SK-N-MC (cell line): ENCODE measurements around the gene AADACL4.

Source experiments
- DNase-seq: peaks from one replicate; pipeline ENCODE4 v3.0.0-alpha.2; 2011; ENCODE audit warnings: low read depth, low spot score
- H3K27ac ChIP-seq: fragments of 200-600 bp; sonication (generic); 2 replicates; pipeline ENCODE4 v1.5.1; 2016; ENCODE audit warnings: mixed run types
- H3K36me3 ChIP-seq: fragments of 200-600 bp; sonication (generic); 2 replicates; pipeline ENCODE4 v1.6.1; 2017; ENCODE audit warnings: antibody characterized with exemption, low read length, mixed read lengths; ENCODE audit not compliant: insufficient read depth
- H3K4me3 ChIP-seq: fragments of 200-600 bp; sonication (generic); 2 replicates; pipeline ENCODE4 v1.5.1; 2016
- H3K9ac ChIP-seq: fragments of 200-600 bp; sonication (generic); 2 replicates; pipeline ENCODE4 v1.8.0; 2017; ENCODE audit warnings: mixed run types, mixed read lengths; ENCODE audit not compliant: insufficient read length
- H3K9me3 ChIP-seq: fragments of 200-600 bp; sonication (generic); 2 replicates; pipeline ENCODE4 v1.6.1; 2017; ENCODE audit warnings: low read depth, mild to moderate bottlenecking, antibody characterized with exemption, low read length, moderate library complexity, mixed read lengths
- EZH2 ChIP-seq: fragments of 200-600 bp; sonication (generic); IDR thresholded peaks from one replicate; pipeline ENCODE4 v1.6.1; 2017; ENCODE audit warnings: antibody characterized with exemption
- FOXP2 ChIP-seq: optimal IDR thresholded peaks from 2 replicates; pipeline ENCODE3; 2011; ENCODE audit warnings: mild to moderate bottlenecking, moderate library complexity; ENCODE audit not compliant: insufficient read depth; ENCODE audit errors: extremely low read length, control extremely low read depth
- POLR2AphosphoS5 ChIP-seq: IDR thresholded peaks from 2 replicates; pipeline ENCODE4 v1.6.1; 2012; ENCODE audit warnings: mild to moderate bottlenecking, low read depth, low read length, borderline replicate concordance

Gene AADACL4

GRCh38 chr1:12629985-12630760, 13.7 kb upstream of the AADACL4 start:
- no peaks in the 10 kb centered on the region for H3K9me3 ChIP-seq
- TF ChIP-seq POLR2AphosphoS5 (no peak), EZH2 (no peak), FOXP2 (no peak)
- H3K9ac ChIP-seq: no peak overlapping the region
- no peaks in the 10 kb centered on the region for H3K36me3 ChIP-seq
- no peak overlapping the region for H3K27ac ChIP-seq
- no peak for DNase-seq
- H3K4me3 ChIP-seq: no peak overlapping the region

- Histone ChIP-seq H3K27ac (no peak overlapping the region), H3K36me3 (no peaks in the 10 kb centered on the region), H3K4me3 (no peak overlapping the region), H3K9ac (no peak overlapping the region), H3K9me3 (no peaks in the 10 kb centered on the region)
- TF ChIP-seq EZH2 (no peak), FOXP2 (no peak), POLR2AphosphoS5 (no peak)
- no peak for DNase-seq
Observed at GRCh38 chr1:12630946-12631530, 12.8 kb upstream of the AADACL4 start.

GRCh38 chr1:12631571-12631970, 12.3 kb upstream of the AADACL4 start:
- Histone ChIP-seq H3K36me3 (no peaks in the 10 kb centered on the region), H3K4me3 (no peak overlapping the region), H3K27ac (no peak overlapping the region), H3K9me3 (no peaks in the 10 kb centered on the region), H3K9ac (no peak overlapping the region)
- DNase-seq: no peak
- TF ChIP-seq FOXP2: no peak
- TF ChIP-seq EZH2: no peak
- TF ChIP-seq POLR2AphosphoS5: no peak

- Histone ChIP-seq H3K9ac (no peak overlapping the region), H3K27ac (no peak overlapping the region), H3K9me3 (no peaks in the 10 kb centered on the region), H3K36me3 (no peaks in the 10 kb centered on the region), H3K4me3 (no peak overlapping the region)
- TF ChIP-seq FOXP2 (no peak), POLR2AphosphoS5 (no peak), EZH2 (no peak)
- no peak for DNase-seq
Observed at GRCh38 chr1:12634156-12634555, 9.7 kb upstream of the AADACL4 start.

- Histone ChIP-seq H3K9ac (no peak overlapping the region), H3K9me3 (no peaks in the 10 kb centered on the region), H3K36me3 (no peaks in the 10 kb centered on the region), H3K4me3 (no peak overlapping the region), H3K27ac (no peak overlapping the region)
- no peak for TF ChIP-seq EZH2
- TF ChIP-seq POLR2AphosphoS5: no peak
- no peak for TF ChIP-seq FOXP2
- no peak for DNase-seq
Observed at GRCh38 chr1:12634696-12635202, 9.1 kb upstream of the AADACL4 start.

- DNase-seq: no peak
- Histone ChIP-seq H3K4me3 (no peak overlapping the region), H3K27ac (no peak overlapping the region), H3K9me3 (no peaks in the 10 kb centered on the region; the same call in 1 of the 2 replicates), H3K9ac (no peak overlapping the region), H3K36me3 (no peaks in the 10 kb centered on the region)
- TF ChIP-seq POLR2AphosphoS5: no peak
- TF ChIP-seq FOXP2: no peak
- no peak for TF ChIP-seq EZH2
Observed at GRCh38 chr1:12636098-12636950, 7.6 kb upstream of the AADACL4 start.

- Histone ChIP-seq H3K27ac (no peak overlapping the region), H3K4me3 (no peak overlapping the region), H3K36me3 (no peaks in the 10 kb centered on the region), H3K9me3 (no peaks in the 10 kb centered on the region; the same call in 1 of the 2 replicates), H3K9ac (no peak overlapping the region)
- no peak for DNase-seq
- TF ChIP-seq EZH2: no peak
- no peak for TF ChIP-seq FOXP2
- no peak for TF ChIP-seq POLR2AphosphoS5
Observed at GRCh38 chr1:12637693-12638092, 6.2 kb upstream of the AADACL4 start.
